ENCODE results near the gene ZNF558.

The ZNF558 gene

GRCh38 chr19:8832132-8833021, at the start of gene ZNF558, which contains the start of gene MBD3L1:
TSS of gene ZNF558 (minus strand) at chr19:8832304. CDS start at chr19:8822659, 9,645 bp downstream.
TSS of gene MBD3L1 (plus strand) at chr19:8832377. CDS start at chr19:8842679, 10,302 bp downstream.
- peak within 1 kb of the TSS; percentile 90 for H3K27ac ChIP-seq
- DNase-seq (ENCODE audit: low read depth, low spot score): peak; percentile 91

- DNase-seq (ENCODE audit: low read depth, low spot score): no peak
- no peak overlapping the region for H3K27ac ChIP-seq
These were observed 49.4 kb upstream of the ZNF558 start for GRCh38 chr19:8881512-8881911.

- H3K27ac ChIP-seq: no peak overlapping the region
- no peak for DNase-seq (ENCODE audit: low read depth, low spot score)
These were observed 48.9 kb upstream of the ZNF558 start for GRCh38 chr19:8880868-8881488.

- H3K27ac ChIP-seq: no peak overlapping the region
- DNase-seq (ENCODE audit: low read depth, low spot score): no peak
These were observed 46.0 kb upstream of the ZNF558 start for GRCh38 chr19:8877854-8878705.

- DNase-seq (ENCODE audit: low read depth, low spot score): no peak
- H3K27ac ChIP-seq: no peak overlapping the region
These were observed 34.2 kb upstream of the ZNF558 start for GRCh38 chr19:8866344-8866743.

GRCh38 chr19:8858260-8858659, 26.2 kb upstream of the ZNF558 start:
- no peak overlapping the region for H3K27ac ChIP-seq
- no peak for DNase-seq (ENCODE audit: low read depth, low spot score)

- no peak overlapping the region for H3K27ac ChIP-seq
- DNase-seq (ENCODE audit: low read depth, low spot score): no peak
These were observed 18.4 kb upstream of the ZNF558 start for GRCh38 chr19:8850488-8850887.

GRCh38 chr19:8849232-8849631, 17.1 kb upstream of the ZNF558 start:
- no peak for DNase-seq (ENCODE audit: low read depth, low spot score)

GRCh38 chr19:8846819-8847218, 14.7 kb upstream of the ZNF558 start:
- DNase-seq (ENCODE audit: low read depth, low spot score): no peak
- no peak overlapping the region for H3K27ac ChIP-seq

More at GRCh38 chr19:8849232-8849631, 17.1 kb upstream of the ZNF558 start:
- H3K27ac ChIP-seq: no peak overlapping the region

- no peak for DNase-seq (ENCODE audit: low read depth, low spot score)
- no peak overlapping the region for H3K27ac ChIP-seq
These were observed 8.6 kb upstream of the ZNF558 start for GRCh38 chr19:8840708-8841107.

GRCh38 chr19:8835877-8836276, 3.8 kb upstream of the ZNF558 start:
- H3K27ac ChIP-seq: no peak overlapping the region
- DNase-seq (ENCODE audit: low read depth, low spot score): no peak

GRCh38 chr19:8835446-8835845, 3.3 kb upstream of the ZNF558 start:
- no peak overlapping the region for H3K27ac ChIP-seq
- DNase-seq (ENCODE audit: low read depth, low spot score): no peak

GRCh38 chr19:8831832-8832131, 322 bp downstream of the ZNF558 start:
- DNase-seq (ENCODE audit: low read depth, low spot score): no peak

GRCh38 chr19:8831373-8831772, 731 bp downstream of the ZNF558 start:
- peak overlapping the region; percentile 90 for H3K27ac ChIP-seq
- no peak for DNase-seq (ENCODE audit: low read depth, low spot score)

More at GRCh38 chr19:8831832-8832131, 322 bp downstream of the ZNF558 start:
- H3K27ac ChIP-seq: peak overlapping the region; percentile 90

- no peak for DNase-seq (ENCODE audit: low read depth, low spot score)
- H3K27ac ChIP-seq: no peak overlapping the region
These were observed 4.8 kb downstream of the ZNF558 start for GRCh38 chr19:8827277-8827676.

- no peak for DNase-seq (ENCODE audit: low read depth, low spot score)
- no peak overlapping the region for H3K27ac ChIP-seq
These were observed 5.7 kb downstream of the ZNF558 start for GRCh38 chr19:8826371-8826770.

- no peak overlapping the region for H3K27ac ChIP-seq
- DNase-seq (ENCODE audit: low read depth, low spot score): no peak
These were observed 10.3 kb downstream of the ZNF558 start for GRCh38 chr19:8821748-8822241.

- no peak for DNase-seq (ENCODE audit: low read depth, low spot score)
- no peak overlapping the region for H3K27ac ChIP-seq
These were observed 11.9 kb downstream of the ZNF558 start for GRCh38 chr19:8820234-8820633.

- no peak for DNase-seq (ENCODE audit: low read depth, low spot score)
- H3K27ac ChIP-seq: no peak overlapping the region
These were observed 16.3 kb downstream of the ZNF558 start for GRCh38 chr19:8815780-8816179.

- DNase-seq (ENCODE audit: low read depth, low spot score): no peak
- H3K27ac ChIP-seq: no peak overlapping the region
These were observed 17.9 kb downstream of the ZNF558 start for GRCh38 chr19:8814176-8814575.

All from epithelial cell of prostate (primary cell).